K562 (cell line): ENCODE data around the gene ADAT1. TPM values are rescaled to one million over a fixed set of nuclear protein-coding genes. Genes with fewer than 3 reads are reported as not detected.

Experiments used
- ATAC-seq: fragments of 200-7000 bp; cut with Tn5 transposase; 3 replicates; pipeline ENCODE4 v1.9.1; 2020; ENCODE audit warnings: moderate library complexity
- BruUV-seq: library from RNA; stranded (reverse); fragments of 400-500 nt; replicated peaks from 2 replicates; lab custom pipeline; 2021; lab: Mats Ljungman, UMichigan
- CTCF ChIA-PET: fragments of 300-600 bp; formaldehyde crosslinking; extraction: SDS; loops from one replicate; lab custom pipeline; 2021; ENCODE audit warnings: low intra/inter-chr PET ratio; lab: Yijun Ruan, JAX
- POLR2A ChIA-PET: fragments of 300-600, 350-650 bp; sonication (Branson Sonifier 250); formaldehyde crosslinking; extraction: SDS; loops from one replicate; lab custom pipeline; 2021; ENCODE audit warnings: antibody characterized with exemption, inconsistent platforms; lab: Yijun Ruan, JAX
- DNase-seq, 4 experiments: peaks; one replicate each; pipeline versions ENCODE4 v3.0.0 to v3.0.0-alpha.2; 2011 to 2018; ENCODE audit warnings: low spot score in 3 of 4, mixed read lengths in 3 of 4; ENCODE audit errors: extremely low read depth in 1 of 4
- FAIRE-seq: peaks from 2 replicates; lab custom pipeline; 2011; peaks lifted over from hg19 to GRCh38; lab: Jason Lieb, UNC
- H2AFZ ChIP-seq: 2 replicates; pipeline ENCODE4 v1.6.0; 2011; ENCODE audit warnings: low read depth, low read length, control low read depth, inconsistent platforms
- H3K27ac ChIP-seq: fragments of 200-600 bp; 3 replicates; pipeline ENCODE4 v1.8.0; 2011; ENCODE audit warnings: low read depth, mild to moderate bottlenecking, control low read depth, inconsistent platforms, low read length, moderate library complexity, mixed read lengths; ENCODE audit errors: extremely low read depth
- H3K27me3 ChIP-seq, 2 experiments: fragments of 300-600 bp in 1 of 2; 2 replicates in 1 of 2; 3 replicates in 1 of 2; pipeline versions ENCODE4 v1.6.0 to v1.8.0; 2011; ENCODE audit warnings: inconsistent platforms in 2 of 2, low read length in 2 of 2, mild to moderate bottlenecking in 1 of 2, mixed read lengths in 1 of 2, moderate library complexity in 1 of 2; ENCODE audit not compliant: control insufficient read depth in 2 of 2, insufficient read depth in 2 of 2
- H3K36me3 ChIP-seq: fragments of 300-600 bp; 3 replicates; pipeline ENCODE4 v1.8.0; 2011; ENCODE audit warnings: mild to moderate bottlenecking, low read length, inconsistent platforms; ENCODE audit not compliant: control insufficient read depth, insufficient read depth
- H3K4me1 ChIP-seq, 2 experiments: fragments of 200-600 bp in 1 of 2; replicated peaks in 1 of 2; 2 replicates in 1 of 2; 3 replicates in 1 of 2; pipeline versions ENCODE4 v1.5.1 to v1.8.0; 2011; ENCODE audit warnings: inconsistent platforms in 2 of 2, low read length in 2 of 2, mild to moderate bottlenecking in 1 of 2, mixed read lengths in 1 of 2, moderate library complexity in 1 of 2; ENCODE audit not compliant: control insufficient read depth in 2 of 2, insufficient read depth in 2 of 2
- H3K4me2 ChIP-seq: 2 replicates; pipeline ENCODE4 v1.6.1; 2011; ENCODE audit warnings: low read length, control low read depth, inconsistent platforms, mixed read lengths; ENCODE audit not compliant: insufficient read depth
- H3K4me3 ChIP-seq: fragments of 200-600 bp; sonication (generic), shearing (Covaris generic); 2 replicates; pipeline ENCODE4 v1.5.1; 2016; ENCODE audit warnings: control low read depth, inconsistent platforms
- H3K79me2 ChIP-seq: fragments of 200-600 bp; 3 replicates; pipeline ENCODE4 v1.8.0; 2011; ENCODE audit warnings: low read length, inconsistent platforms; ENCODE audit not compliant: control insufficient read depth, insufficient read depth
- H3K9ac ChIP-seq, 2 experiments: 2 replicates each; pipeline versions ENCODE4 v1.6.0 to v1.6.1; 2011; ENCODE audit warnings: low read depth in 2 of 2, low read length in 2 of 2, control low read depth in 1 of 2, inconsistent platforms in 1 of 2, mild to moderate bottlenecking in 1 of 2, mixed read lengths in 1 of 2; ENCODE audit not compliant: insufficient read depth in 1 of 2
- H3K9me1 ChIP-seq: one replicate; pipeline ENCODE4 v1.6.0; 2011; ENCODE audit warnings: inconsistent platforms, mild to moderate bottlenecking, low read length, moderate library complexity; ENCODE audit not compliant: control insufficient read depth, insufficient read depth
- H3K9me3 ChIP-seq: replicated peaks from 2 replicates; pipeline ENCODE4 v1.5.1; 2011; ENCODE audit warnings: low read depth, low read length, inconsistent platforms; ENCODE audit not compliant: control insufficient read depth, insufficient read depth
- H4K20me1 ChIP-seq: replicated peaks from 2 replicates; pipeline ENCODE4 v1.6.1; 2011; ENCODE audit warnings: low read length, inconsistent platforms, mixed read lengths; ENCODE audit not compliant: control insufficient read depth, insufficient read depth
- HNRNPK ChIP-seq: fragments of 200-400 bp; formaldehyde crosslinking; IDR thresholded peaks from one replicate; pipeline ENCODE4 v1.6.1; 2018; ENCODE audit warnings: mild to moderate bottlenecking, low read depth, low read length; ENCODE audit not compliant: poor library complexity, severe bottlenecking
- NBN ChIP-seq: fragments of 450-650 bp; IDR thresholded peaks from 2 replicates; pipeline ENCODE4 v1.6.1; 2016; ENCODE audit warnings: low read depth, mild to moderate bottlenecking
- NFATC3 ChIP-seq: fragments of 450-650 bp; IDR thresholded peaks from 2 replicates; pipeline ENCODE4 v1.6.1; 2017; ENCODE audit warnings: mild to moderate bottlenecking
- POLR3G ChIP-seq: IDR thresholded peaks from 2 replicates; pipeline ENCODE4 v1.6.1; 2011; ENCODE audit not compliant: insufficient read length, insufficient replicate concordance; ENCODE audit errors: extremely low read depth
- POU5F1 ChIP-seq: fragments of 150-350 bp; IDR thresholded peaks from 2 replicates; pipeline ENCODE4 v1.6.1; 2014; ENCODE audit warnings: borderline replicate concordance, low read length, low read depth, mild to moderate bottlenecking; ENCODE audit not compliant: partially characterized antibody
- RHOXF2B ChIP-seq: fragments of 250-450 bp; sonication (Bioruptor Pico); conservative IDR thresholded peaks from 2 replicates; pipeline ENCODE4 v1.5.1; 2021
- TAL1 ChIP-seq: fragments of 450-650 bp; IDR thresholded peaks from 2 replicates; pipeline ENCODE4 v1.6.1; 2016; ENCODE audit warnings: mild to moderate bottlenecking
- TCF7L2 ChIP-seq: fragments of 150-350 bp; IDR thresholded peaks from 2 replicates; pipeline ENCODE4 v1.6.1; 2016; ENCODE audit warnings: low read depth, mild to moderate bottlenecking, low read length, moderate library complexity
- XRCC3 ChIP-seq: fragments of 450-650 bp; IDR thresholded peaks from 2 replicates; pipeline ENCODE4 v1.6.1; 2017; ENCODE audit warnings: mild to moderate bottlenecking, moderate library complexity
- ZNF57 ChIP-seq: fragments of 450-650 bp; formaldehyde crosslinking; IDR thresholded peaks from 2 replicates; pipeline ENCODE4 v1.4.0; 2020; ENCODE audit warnings: mild to moderate bottlenecking, moderate library complexity
- WGBS: fragments of 100-300 bp; shearing (Covaris generic); methylation state at CpG from one replicate; pipeline ENCODE4 v1.1.6; 2016; ENCODE audit warnings: low coverage, mixed read lengths; ENCODE audit not compliant: insufficient coverage; ENCODE audit errors: missing lambda C conversion rate; 5-methylcytosine and 5-hydroxymethylcytosine counted together
- in situ Hi-C: fragments of 300-500 bp; cut with MboI; formaldehyde crosslinking; loops from 4 replicates; pipeline ENCODE4 v1.15.0; 2018; ENCODE audit warnings: inconsistent platforms, mixed read lengths
- intact Hi-C: fragments of 100-400 bp; cut with micrococcal nuclease; formaldehyde crosslinking; loops from 2 replicates; pipeline ENCODE4 v1.14.2; 2022
- polyA plus RNA-seq, 8 experiments: library from polyadenylated mRNA; depleted of rRNA in 4 of 8; stranded (reverse) in 5 of 8; unstranded in 3 of 8; fragments of >200 nt; fragmentation: Nextera tagmentation in 2 of 8; fragmentation: Illumina TruSeq in 1 of 8; extraction: Ambion mirVana in 2 of 8; extraction: Trizol in 1 of 8; gene quantifications; 2 replicates each; pipeline versions ENCODE4 v1.2.1 to v1.2.3, GENCODE V29; 2011 to 2014; ENCODE audit warnings: inconsistent platforms in 1 of 8, missing spikeins in 1 of 8
- total RNA-seq, 7 experiments: library from RNA; depleted of rRNA in 6 of 7; stranded (reverse); fragments of >200 nt in 6 of 7; fragmentation: Illumina TruSeq in 2 of 7; extraction: Trizol in 2 of 7; gene quantifications; 2 replicates each; pipeline versions ENCODE4 v1.2.1 to v1.2.3, GENCODE V29; 2011 to 2021; ENCODE audit warnings: low replicate concordance in 1 of 7
- TF ChIP-seq, protein P1 (sequence below): sonication (generic); formaldehyde crosslinking; IDR thresholded peaks from 2 replicates; pipeline ENCODE4 v1.8.0; 2023; ENCODE audit warnings: mild to moderate bottlenecking, missing genetic modification reagents
- TF ChIP-seq, protein P2 (sequence below): sonication (generic); formaldehyde crosslinking; IDR thresholded peaks from 2 replicates; pipeline ENCODE4 v1.8.0; 2022; ENCODE audit warnings: mild to moderate bottlenecking, missing genetic modification reagents
- TF ChIP-seq, protein P3 (sequence below), 3 experiments: IDR thresholded peaks in 2 of 3; conservative IDR thresholded peaks in 1 of 3; 2 replicates each; pipeline ENCODE4 v1.5.1; 2011 to 2012; ENCODE audit warnings: low read length in 3 of 3, mild to moderate bottlenecking in 3 of 3, control low read depth in 2 of 3, improper control_type of control experiment in 1 of 3, inconsistent platforms in 1 of 3, low read depth in 1 of 3, mixed read lengths in 1 of 3, moderate library complexity in 1 of 3; ENCODE audit not compliant: insufficient read depth in 2 of 3
- TF ChIP-seq, protein P4 (sequence below): conservative IDR thresholded peaks from 2 replicates; pipeline ENCODE4 v1.6.1; 2011; ENCODE audit warnings: low read depth, mild to moderate bottlenecking, low read length; ENCODE audit not compliant: control insufficient read depth

Gene ADAT1
- total and polyA plus RNA-seq, 9 of the 15 experiments (the other 6 are each of a cell fraction or from before 2014, with no cell fraction given): 16.0 to 36.7 (median 28.2) TPM

DNA sequence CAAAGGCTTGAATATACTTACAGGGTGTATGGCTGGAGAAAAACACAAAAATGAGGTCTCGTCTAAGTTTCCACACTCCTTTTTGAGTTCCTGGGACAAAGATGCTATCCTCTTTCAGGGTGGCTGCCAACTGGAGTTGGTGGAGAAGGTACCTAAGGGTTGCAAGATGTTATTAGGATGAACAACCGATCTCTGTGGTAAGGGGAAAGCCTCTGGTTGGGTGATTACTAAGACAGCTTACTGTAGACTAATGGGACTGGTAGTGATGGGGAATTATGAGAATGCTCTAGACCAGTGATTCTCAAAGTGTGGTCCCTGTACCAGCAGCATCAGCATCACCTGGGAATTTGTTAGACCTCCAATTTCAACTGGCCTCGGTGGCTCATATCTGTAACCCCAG lies 6.0 kb downstream of the ADAT1 start (continued):
- no peak for TF ChIP-seq POU5F1

DNA sequence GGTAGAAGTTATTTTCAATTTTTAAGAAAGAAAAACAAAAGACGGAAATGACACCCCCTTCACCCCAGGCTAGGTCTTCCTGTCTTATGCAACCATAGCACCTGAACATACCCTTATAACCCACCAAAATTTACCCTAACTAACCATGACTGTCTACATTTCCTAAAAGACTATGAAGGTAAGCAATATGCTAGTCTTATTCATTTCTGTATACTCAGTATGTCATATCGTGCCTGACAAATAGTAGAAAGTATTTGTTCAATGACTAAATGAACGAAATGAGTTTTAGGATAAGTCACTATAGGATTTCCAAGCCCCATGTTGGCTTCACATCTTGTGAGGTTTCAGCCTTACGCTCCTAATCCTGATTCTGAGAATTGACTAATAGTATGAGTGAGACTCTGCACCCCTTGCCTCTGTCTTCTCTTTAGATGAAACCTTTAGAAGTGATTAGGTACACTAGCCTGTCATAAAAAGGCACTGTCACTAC lies 6.5 kb downstream of the ADAT1 start:
- H3K36me3 ChIP-seq: peaks cover 53% of the 10 kb centered on the region
- ChIA-PET CTCF (interaction anchor here (0.6 kb wide), 1 partner anchor 351 kb away, joined by 3 read pairs; no protein-coding TSS in a partner anchor), POLR2A (no interaction called here)
- H3K27ac ChIP-seq: no peak overlapping the region
- H3K9ac ChIP-seq: no peak overlapping the region
- in situ Hi-C loops (no loop called here), intact Hi-C loops (no loop called here)
- H3K27me3 ChIP-seq: no peaks in the 10 kb centered on the region
- H2AFZ ChIP-seq: no peak overlapping the region
- H4K20me1 ChIP-seq: no peaks in the 10 kb centered on the region
- WGBS: 79% methylated on average over 4 of the region's 4 CpGs
- DNase-seq (no peak), ATAC-seq (no peak), FAIRE-seq (no peak)
- H3K4me3 ChIP-seq: no peak overlapping the region
- H3K4me2 ChIP-seq: no peak overlapping the region
- peaks cover 1% of the 10 kb centered on the region; the same call in 1 of the 3 replicates for H3K79me2 ChIP-seq
- no peaks in the 10 kb centered on the region for H3K9me3 ChIP-seq
- H3K4me1 ChIP-seq: peaks cover 10 to 18% of the 10 kb centered on the region in 2 experiments
- BruUV-seq: no TSS peak
- H3K9me1 ChIP-seq: no peaks in the 10 kb centered on the region
- TF ChIP-seq, protein P1, sequence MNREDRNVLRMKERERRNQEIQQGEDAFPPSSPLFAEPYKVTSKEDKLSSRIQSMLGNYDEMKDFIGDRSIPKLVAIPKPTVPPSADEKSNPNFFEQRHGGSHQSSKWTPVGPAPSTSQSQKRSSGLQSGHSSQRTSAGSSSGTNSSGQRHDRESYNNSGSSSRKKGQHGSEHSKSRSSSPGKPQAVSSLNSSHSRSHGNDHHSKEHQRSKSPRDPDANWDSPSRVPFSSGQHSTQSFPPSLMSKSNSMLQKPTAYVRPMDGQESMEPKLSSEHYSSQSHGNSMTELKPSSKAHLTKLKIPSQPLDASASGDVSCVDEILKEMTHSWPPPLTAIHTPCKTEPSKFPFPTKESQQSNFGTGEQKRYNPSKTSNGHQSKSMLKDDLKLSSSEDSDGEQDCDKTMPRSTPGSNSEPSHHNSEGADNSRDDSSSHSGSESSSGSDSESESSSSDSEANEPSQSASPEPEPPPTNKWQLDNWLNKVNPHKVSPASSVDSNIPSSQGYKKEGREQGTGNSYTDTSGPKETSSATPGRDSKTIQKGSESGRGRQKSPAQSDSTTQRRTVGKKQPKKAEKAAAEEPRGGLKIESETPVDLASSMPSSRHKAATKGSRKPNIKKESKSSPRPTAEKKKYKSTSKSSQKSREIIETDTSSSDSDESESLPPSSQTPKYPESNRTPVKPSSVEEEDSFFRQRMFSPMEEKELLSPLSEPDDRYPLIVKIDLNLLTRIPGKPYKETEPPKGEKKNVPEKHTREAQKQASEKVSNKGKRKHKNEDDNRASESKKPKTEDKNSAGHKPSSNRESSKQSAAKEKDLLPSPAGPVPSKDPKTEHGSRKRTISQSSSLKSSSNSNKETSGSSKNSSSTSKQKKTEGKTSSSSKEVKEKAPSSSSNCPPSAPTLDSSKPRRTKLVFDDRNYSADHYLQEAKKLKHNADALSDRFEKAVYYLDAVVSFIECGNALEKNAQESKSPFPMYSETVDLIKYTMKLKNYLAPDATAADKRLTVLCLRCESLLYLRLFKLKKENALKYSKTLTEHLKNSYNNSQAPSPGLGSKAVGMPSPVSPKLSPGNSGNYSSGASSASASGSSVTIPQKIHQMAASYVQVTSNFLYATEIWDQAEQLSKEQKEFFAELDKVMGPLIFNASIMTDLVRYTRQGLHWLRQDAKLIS (CRISPR knock-in tag): no peak
- TF ChIP-seq ZNF57: no peak
- TF ChIP-seq XRCC3: no peak
- no peak for TF ChIP-seq TCF7L2
- TF ChIP-seq, protein P2, sequence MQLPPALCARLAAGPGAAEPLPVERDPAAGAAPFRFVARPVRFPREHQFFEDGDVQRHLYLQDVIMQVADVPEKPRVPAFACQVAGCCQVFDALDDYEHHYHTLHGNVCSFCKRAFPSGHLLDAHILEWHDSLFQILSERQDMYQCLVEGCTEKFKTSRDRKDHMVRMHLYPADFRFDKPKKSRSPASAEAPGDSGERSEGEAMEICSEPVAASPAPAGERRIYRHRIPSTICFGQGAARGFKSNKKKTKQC (CRISPR knock-in tag): no peak
- TF ChIP-seq HNRNPK: no peak
- TF ChIP-seq, protein P3, sequence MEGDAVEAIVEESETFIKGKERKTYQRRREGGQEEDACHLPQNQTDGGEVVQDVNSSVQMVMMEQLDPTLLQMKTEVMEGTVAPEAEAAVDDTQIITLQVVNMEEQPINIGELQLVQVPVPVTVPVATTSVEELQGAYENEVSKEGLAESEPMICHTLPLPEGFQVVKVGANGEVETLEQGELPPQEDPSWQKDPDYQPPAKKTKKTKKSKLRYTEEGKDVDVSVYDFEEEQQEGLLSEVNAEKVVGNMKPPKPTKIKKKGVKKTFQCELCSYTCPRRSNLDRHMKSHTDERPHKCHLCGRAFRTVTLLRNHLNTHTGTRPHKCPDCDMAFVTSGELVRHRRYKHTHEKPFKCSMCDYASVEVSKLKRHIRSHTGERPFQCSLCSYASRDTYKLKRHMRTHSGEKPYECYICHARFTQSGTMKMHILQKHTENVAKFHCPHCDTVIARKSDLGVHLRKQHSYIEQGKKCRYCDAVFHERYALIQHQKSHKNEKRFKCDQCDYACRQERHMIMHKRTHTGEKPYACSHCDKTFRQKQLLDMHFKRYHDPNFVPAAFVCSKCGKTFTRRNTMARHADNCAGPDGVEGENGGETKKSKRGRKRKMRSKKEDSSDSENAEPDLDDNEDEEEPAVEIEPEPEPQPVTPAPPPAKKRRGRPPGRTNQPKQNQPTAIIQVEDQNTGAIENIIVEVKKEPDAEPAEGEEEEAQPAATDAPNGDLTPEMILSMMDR (IDR thresholded peaks at IDR 0.05 in 2 of 3, conservative IDR thresholded peaks at IDR 0.05 in 1 of 3; ENCODE audit: insufficient read depth in 2 of 3, low read depth in 1 of 3, low read length in 3 of 3): no peak
- TF ChIP-seq, protein P4, sequence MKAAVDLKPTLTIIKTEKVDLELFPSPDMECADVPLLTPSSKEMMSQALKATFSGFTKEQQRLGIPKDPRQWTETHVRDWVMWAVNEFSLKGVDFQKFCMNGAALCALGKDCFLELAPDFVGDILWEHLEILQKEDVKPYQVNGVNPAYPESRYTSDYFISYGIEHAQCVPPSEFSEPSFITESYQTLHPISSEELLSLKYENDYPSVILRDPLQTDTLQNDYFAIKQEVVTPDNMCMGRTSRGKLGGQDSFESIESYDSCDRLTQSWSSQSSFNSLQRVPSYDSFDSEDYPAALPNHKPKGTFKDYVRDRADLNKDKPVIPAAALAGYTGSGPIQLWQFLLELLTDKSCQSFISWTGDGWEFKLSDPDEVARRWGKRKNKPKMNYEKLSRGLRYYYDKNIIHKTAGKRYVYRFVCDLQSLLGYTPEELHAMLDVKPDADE: no peak
- no peak for TF ChIP-seq RHOXF2B
- TF ChIP-seq NBN: no peak
- no peak for TF ChIP-seq TAL1
- TF ChIP-seq NFATC3: no peak
- no peak for TF ChIP-seq POLR3G
